Left renal pelvis (tissue), 4 donors: Measurements from ENCODE around the gene ADK. TPM values are rescaled to one million over a fixed set of nuclear protein-coding genes. Genes with fewer than 3 reads are reported as not detected.
"Not testable (repeated sequence)": the region's sequence is repeated elsewhere in the genome, so short reads cannot be mapped to it uniquely, and the experiment has no call there.

Source experiments
- DNase-seq, 4 donors: peaks; one replicate each; pipeline ENCODE4 v3.0.0-alpha.2; 2013; ENCODE audit warnings: low read depth in 4 of 4, low spot score in 3 of 4
- polyA plus RNA-seq, 4 donors: library from polyadenylated mRNA; unstranded; fragments of 120-200 nt; gene quantifications; one replicate each; pipeline ENCODE4 v1.2.1, GENCODE V29; 2013; ENCODE audit not compliant: insufficient read length in 4 of 4

Gene ADK
- polyA plus RNA-seq, 4 donors: 21.9 to 38.2 (median 30.0) TPM

GRCh38 chr10:74292871-74293427 lies 141.9 kb downstream of the ADK start:
- DNase-seq: peak in 1 of 4 donors; percentile 15

GRCh38 chr10:74293686-74294371 lies 142.8 kb downstream of the ADK start:
- DNase-seq: peak in 1 of 4 donors; percentile 24

DNA sequence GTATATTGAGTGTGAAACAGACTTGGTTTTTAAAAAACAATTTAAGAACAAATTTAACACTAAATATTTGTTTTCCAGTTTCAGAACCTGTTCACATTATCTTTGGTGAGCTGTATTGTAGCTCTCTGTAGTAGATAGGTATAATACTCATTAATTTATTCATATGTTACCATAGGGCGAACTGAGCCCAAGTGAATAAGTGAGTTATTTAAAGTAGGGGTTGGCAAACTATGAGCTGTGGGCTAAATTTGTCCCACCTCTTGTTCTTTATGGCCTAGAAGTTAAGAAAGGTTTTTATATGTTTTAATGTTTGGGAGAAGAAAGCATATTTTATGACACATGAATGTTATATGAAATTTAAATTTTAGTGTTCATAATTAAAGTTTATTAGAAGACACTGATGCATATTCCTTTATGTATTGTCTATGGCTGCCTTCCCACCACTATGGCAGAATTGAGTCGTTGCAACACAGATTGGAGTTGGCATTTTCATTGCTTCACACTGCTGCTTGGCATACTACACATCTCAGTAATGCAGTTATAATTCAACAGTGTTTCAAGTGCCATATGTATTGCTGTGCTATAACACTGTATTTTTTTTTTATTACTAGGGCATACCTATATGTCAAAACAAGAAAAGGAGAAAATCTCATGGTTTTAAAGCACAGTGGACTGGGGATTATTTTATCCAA lies 146.5 kb downstream of the ADK start:
- no peak for DNase-seq

DNA sequence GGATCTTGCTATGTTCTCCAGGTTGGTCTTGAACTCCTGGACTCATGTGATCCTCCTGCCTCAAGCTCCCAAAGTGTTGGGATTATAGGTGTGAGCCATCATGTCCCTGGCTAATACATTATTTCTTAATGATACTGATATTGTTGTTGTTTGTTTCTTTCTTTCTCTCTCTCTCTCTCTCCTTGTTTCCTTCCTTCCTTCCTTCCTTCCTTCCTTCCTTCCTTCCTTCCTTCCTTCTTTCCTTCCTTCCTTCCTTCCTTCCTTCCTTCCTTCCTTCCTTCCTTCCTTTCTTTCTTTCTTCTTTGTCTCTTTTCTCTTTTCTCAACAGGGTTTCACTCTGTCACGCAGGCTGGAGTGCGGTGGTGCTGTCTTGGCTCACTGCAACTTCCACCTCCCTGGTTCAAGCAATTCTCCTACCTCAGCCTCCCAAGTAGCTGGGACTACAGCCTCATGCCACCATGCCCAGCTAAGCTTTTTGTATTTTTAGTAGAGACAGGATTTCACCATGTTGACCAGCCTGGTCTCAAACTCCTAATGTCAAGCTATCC lies 149.1 kb downstream of the ADK start:
- not testable (repeated sequence) for DNase-seq

DNA sequence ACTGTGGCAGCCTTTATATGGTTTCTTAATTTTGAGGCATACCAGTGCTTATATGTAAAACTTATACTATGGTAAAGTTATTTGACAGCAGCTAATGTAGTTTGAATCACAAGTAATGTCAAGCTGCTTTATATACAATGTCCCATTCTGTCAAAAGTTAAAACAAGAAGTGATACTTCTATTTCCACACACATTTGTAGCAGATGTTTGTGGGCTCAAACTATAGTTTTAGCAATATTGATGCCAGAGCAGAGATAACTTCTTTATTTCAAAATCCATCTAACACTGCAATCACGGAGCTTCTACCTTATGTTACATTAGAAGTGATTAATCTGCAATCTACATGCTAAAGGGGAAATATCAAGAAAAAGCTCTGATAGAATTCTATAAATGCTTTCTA lies 149.6 kb downstream of the ADK start:
- no peak for DNase-seq

DNA sequence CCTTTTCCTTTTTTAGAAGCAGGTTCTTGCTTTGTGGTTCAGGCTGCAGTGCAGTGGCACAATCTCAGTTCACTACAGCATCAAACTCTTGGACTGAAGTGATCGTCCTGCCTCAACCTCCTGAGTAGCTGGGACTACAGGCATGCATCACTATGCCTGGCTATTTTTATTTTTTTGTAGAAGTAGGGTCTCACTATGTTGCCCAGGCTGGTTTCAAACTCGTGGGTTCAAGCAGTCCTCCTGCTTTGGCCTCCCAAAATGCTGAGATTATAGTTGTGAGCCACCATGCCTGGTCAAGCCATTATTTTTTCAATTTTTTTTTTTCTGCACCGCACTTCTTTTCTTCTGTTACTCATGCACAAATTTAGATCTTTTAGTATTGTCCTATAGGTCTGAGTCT lies 154.7 kb downstream of the ADK start:
- DNase-seq: no peak

DNA sequence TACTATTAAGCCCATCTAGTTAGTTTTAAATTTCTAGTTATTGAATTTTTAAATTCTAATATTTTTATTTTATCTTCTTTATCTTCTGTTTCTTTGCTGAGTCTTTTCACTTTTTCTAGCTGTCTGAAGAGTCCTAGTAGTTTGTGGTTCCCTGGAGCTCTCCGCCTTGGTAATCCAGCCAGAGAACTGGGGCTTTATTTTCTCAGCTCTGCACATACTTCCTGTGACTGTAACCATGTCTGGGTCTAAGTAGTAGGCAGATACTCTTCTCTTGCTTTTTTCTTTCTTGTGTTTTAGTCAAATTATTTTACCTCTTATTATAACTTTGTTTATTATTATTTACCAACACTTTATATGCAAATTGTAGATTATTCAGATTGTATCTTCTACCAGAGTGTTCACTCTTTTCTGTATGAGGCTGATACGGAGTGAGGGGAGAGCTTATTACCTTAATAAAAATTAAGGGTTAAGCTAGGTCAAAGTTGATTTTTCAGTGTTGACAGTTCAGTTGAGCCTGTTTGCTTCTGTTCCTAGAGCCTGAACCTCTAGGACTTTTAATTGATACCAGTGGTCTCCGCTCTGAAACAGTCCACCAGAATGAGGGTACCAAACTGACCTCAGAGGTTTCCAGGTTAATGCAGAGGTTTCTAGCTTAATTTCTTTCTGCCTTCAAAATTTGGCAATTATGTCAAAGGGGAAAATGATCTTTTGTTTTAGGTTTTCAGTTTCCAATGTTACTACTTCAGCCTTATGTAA lies 155.4 kb downstream of the ADK start:
- no peak for DNase-seq

- no peak for DNase-seq
Measured at GRCh38 chr10:74307061-74307651, 156.1 kb downstream of the ADK start.

DNA sequence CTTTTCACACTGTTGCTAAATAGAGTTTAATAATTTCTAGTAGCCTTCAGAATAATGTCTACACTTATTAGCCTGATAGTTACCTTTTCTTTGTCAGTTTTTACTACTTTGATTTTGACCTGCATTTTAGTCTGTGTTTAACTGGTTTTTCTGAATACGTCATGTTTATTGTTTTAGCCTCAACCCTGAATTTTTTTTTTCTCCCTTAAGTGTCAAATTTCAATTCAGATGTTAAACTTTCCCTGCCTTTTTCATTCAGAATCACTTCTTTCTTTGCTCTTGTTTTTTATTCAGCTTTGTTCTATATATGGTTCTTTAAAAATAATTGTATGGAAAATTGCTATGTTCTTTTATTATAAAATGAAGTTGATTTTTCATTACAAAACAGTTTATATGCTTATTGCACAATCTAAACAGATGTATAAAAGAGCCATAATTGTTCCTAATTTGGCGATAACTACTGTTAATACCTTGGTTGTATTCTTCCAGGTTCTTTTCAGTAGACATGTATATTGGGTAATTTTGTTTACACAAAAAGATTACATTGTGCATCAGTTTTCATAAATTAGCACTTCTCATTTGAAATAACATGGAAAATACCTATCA lies 159.7 kb downstream of the ADK start:
- DNase-seq: no peak

DNA sequence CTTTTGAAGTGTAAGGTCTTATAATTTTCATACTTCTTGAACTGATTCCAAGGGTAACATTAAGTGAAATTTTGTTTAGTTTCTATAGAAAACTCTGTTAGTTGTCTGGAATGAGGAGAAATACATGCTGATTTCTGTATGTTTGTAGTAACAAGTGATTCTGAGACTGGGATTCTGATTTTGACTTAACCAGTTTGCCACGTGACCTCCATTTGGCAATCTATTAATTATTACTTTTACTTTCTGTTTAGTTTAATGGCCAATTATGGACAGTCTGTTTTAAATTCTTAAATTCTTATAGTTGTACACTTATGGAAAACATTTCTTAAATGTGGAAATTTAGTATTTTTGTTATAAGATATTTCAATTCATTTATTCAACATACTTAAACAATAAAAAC lies 163.1 kb downstream of the ADK start:
- DNase-seq: no peak

GRCh38 chr10:74320026-74320425 lies 169.0 kb downstream of the ADK start:
- DNase-seq: no peak

DNA sequence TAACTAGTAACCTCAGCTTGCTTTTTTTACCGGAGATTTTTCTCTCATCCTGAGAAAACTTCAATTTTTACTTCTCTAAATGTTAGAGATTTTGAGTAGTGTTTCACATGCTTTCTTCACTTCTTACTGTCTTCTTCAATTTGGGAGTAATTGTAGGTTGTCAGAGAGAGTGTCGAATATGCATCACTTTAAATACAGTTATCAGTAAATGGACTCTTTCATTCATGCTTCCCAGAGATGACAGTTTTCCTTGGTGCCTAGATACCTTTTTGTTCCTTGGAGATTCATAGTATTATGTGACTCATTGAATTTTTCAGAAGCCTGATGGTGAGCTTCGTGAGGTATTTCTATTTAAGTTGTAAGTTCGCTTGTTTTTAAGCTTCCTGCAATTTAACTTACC lies 169.7 kb downstream of the ADK start:
- DNase-seq: no peak

GRCh38 chr10:74322141-74322540 lies 171.1 kb downstream of the ADK start:
- DNase-seq: no peak

GRCh38 chr10:74322565-74322964 lies 171.5 kb downstream of the ADK start:
- no peak for DNase-seq

GRCh38 chr10:74328388-74328787 lies 177.4 kb downstream of the ADK start:
- DNase-seq: no peak

- DNase-seq: no peak
Measured at GRCh38 chr10:74329873-74330272, 178.9 kb downstream of the ADK start.

DNA sequence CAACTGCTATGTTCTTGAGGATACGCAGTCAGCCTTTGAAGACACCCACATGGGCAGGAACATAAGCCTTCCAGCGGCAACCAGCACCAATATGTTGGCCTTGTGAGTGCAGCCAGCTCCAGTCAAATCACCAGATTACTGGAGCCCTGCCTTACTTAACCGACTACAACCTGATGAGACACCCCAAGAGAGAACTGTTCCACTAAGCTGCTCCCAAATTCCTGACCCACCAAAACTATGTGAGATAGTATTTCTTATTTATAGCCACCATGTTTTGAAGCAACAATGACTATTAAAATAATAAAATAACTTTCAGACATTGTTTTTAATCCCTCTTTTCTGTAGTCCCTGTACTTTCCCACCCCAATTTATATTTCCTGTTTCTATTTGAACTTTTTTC lies 179.6 kb downstream of the ADK start:
- DNase-seq: no peak

GRCh38 chr10:74332398-74332797 lies 181.4 kb downstream of the ADK start:
- DNase-seq: no peak

DNA sequence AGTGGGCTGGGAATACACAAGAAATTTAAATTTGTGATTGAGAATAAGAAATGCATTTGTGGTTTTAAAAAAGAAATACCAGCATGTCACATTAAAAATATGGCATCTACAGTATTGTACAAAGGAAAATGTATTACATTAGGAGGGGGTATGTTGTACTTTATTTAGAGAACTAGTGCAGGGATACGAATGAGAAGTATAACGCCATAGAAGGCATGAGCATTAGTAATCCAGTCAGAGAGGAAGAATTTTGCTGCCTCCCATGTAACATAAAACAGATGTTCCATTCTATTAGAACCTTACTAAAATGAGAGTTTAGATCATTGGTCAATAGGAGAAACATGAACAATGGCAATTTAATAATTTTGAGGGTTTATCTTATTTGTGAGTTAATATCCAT lies 182.2 kb downstream of the ADK start:
- no peak for DNase-seq

DNA sequence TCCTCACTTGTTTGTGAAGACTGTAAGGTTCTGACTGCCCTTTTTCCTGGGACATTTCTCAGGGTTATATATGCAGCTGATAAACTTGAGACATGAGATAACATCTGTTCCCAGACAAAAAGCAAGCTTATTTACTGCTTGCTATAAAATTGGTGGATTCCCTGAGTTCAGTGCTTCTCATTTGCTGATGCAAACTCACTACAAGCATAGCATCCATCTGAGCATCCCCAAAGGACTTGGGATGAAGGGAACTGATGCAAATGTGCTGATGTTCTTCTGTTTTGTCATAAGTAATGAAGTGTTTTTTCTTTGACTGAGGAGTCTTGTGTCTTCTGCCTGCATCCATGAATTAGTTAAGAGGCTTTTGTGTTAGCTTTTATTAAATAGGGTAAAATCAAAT lies 183.2 kb downstream of the ADK start:
- DNase-seq: no peak
